GM18858 (cell line): ENCODE results near the gene APPBP2.
A peak's percentile ranks its signal among the peaks of the same experiment; 100 is the strongest.
"Not testable (repeated sequence)": the region's sequence is repeated elsewhere in the genome, so short reads cannot be mapped to it uniquely, and the experiment has no call there.

Experiments used
- ATAC-seq: cut with Tn5 transposase; IDR thresholded peaks from one replicate; pipeline ENCODE4 v1.9.1; 2021; ENCODE audit not compliant: unreplicated experiment

Gene APPBP2

DNA sequence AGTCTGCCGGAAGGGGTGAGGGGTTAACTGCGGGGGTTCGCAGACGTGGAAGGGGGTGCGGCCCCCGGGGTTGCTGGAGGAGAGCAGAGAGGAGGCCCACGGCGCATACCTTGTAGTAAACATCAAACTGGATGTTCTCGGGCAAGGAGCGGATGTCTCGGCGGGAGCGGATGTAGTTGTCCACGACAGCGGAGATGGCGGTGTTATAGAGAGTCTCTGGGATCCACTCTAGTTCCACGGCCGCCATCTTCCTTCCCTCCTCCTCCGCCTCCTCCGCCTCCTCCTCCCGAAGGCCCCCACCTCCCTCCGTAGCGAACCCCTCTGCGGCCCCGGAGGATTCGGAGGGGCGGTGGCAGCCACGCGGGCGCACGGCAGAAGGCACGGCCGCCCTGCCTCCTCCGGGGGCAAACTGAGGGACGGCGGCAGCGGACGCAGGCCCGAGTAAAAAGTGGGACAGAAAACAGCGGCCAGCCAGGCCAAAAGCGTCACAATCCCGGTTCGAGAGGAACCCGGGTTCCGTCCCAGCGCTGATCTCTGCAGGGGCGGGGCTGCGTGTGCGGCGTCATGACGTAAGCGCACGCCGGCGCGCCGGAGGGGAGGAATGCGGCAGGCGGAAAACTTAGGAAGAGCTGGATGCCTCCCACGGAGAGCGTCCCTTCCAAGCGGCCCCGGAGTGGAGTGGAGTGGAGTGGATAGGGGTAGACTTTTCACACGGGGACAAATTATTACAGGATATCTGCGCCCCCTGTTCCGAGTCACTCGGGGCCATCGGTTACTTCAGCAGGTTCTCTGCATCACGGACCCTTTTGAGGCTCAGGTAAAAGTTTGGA lies at the start of gene APPBP2:
TSS of gene APPBP2 (minus strand) at position 558 of the 830 bp plus-strand sequence. CDS start at position 247, 311 bp downstream.
- ATAC-seq, result peak; percentile 64

- ATAC-seq, result no peak
Observed at GRCh38 chr17:60573236-60574051, 47.4 kb upstream of the APPBP2 start.

GRCh38 chr17:60565233-60565632 lies 39.2 kb upstream of the APPBP2 start:
- ATAC-seq, result no peak

DNA sequence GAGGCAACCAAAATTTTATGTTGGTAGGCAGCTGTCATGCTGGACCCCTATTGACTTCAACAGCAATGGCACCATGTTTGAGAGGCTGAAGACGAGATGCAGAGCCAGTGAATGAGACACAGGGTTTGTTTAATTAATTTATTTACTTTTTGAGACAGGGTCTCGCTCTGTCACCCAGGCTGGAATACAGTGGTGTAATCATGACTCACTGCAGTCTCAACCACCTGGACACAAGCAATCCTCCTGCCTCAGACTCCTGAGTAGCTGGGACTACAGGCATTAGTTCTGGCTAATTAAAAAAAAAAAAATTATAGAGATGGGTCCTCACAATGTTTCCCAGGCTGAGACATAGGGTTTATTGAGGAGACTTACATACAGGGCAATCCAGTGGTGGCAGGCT lies 37.7 kb upstream of the APPBP2 start:
- no peak for ATAC-seq

DNA sequence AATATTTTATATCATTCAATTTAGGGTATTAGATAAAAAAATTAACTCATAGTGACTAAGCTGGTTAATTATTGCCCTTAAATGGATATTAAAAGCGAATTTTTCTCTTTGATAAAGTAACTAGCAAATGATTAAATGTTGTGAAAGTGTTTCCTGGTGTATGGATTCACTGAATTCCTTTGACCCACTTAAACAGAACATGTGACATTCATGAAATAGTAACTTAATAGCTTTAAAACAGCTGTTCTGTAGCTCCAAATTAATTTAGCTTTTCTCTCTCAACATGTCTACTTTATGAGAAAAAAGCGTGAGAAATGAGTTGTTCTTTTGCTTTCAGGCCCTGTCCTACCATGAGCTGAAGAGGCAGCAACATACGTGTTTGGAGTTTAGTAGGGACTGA lies 36.4 kb upstream of the APPBP2 start:
- no peak for ATAC-seq

DNA sequence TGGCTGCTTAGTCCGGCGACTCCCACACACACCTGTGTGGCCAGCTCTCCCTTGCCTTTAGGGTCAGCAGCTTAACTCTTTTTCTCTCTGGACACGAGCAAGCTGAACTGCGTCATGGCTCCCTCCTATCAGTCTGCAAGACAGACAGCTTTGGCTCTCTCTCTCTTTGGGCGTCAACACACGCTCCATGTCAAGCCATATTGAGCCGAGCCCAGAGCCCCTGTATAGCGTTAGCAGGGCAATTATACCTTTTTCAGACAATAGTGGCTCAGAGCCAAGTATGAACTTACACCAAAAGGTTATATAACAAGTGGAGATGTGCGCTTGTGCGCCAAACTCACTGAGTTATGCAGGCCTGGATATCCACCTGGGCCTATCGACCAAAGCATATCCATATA lies 34.8 kb upstream of the APPBP2 start:
- no peak for ATAC-seq

- no peak for ATAC-seq
Observed at GRCh38 chr17:60559995-60560859, 34.2 kb upstream of the APPBP2 start.

- no peak for ATAC-seq
Observed at GRCh38 chr17:60559659-60559994, 33.6 kb upstream of the APPBP2 start.

- ATAC-seq, result no peak
Observed at GRCh38 chr17:60557805-60558204, 31.8 kb upstream of the APPBP2 start.

GRCh38 chr17:60555786-60556185 lies 29.7 kb upstream of the APPBP2 start:
- no peak for ATAC-seq

DNA sequence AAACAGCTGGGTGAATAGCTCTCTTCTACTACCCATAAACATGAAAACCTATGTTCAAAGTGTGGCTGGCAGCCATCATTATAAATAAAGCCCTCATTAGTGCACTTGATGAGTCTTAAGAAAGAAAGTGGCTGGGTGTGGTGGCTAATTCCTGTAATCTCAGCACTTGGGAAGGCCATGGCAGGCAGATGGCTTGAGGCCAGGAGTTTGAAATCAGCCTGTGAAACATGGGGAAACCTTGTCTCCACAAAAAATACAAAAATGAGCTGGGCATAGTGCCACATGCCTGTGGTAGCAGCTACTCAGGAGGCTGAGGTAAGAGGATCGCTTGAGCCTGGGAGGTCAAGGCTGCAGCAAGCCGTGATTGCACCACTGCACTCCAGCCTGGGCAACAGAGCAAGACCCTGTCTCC lies 28.3 kb upstream of the APPBP2 start:
- ATAC-seq, result no peak

DNA sequence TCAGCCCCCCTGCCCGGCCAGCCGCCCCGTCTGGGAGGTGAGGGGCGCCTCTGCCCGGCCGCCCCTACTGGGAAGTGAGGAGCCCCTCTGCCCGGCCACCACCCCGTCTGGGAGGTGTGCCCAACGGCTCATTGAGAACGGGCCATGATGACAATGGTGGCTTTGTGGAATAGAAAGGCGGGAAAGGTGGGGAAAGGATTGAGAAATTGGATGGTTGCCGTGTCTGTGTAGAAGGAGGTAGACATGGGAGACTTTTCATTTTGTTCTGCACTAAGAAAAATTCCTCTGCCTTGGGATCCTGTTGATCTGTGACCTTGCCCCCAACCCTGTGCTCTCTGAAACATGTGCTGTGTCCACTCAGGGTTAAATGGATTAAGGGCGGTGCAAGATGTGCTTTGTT lies 26.2 kb upstream of the APPBP2 start:
- not testable (repeated sequence) for ATAC-seq

DNA sequence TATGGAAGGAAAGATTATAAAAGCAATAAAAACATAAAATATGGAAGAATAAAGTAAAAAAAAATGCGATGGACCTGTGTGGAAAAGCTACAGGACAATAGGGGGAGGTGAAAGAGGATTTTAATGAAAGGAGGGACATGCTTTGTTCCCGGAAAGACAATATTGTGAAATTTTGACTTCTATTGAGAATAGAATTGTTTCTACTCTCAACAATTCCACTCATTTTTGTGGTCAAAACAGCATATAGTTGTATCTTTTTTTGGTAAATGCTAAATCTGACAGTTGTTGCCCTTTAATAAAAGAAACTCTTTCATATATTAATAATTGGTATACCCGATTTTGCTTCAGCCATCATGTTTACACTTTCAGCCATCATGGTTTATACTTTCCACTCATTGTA lies 22.9 kb upstream of the APPBP2 start:
- no peak for ATAC-seq

- no peak for ATAC-seq
Observed at GRCh38 chr17:60545465-60546191, 19.6 kb upstream of the APPBP2 start.

GRCh38 chr17:60542071-60542470 lies 16.0 kb upstream of the APPBP2 start:
- no peak for ATAC-seq

DNA sequence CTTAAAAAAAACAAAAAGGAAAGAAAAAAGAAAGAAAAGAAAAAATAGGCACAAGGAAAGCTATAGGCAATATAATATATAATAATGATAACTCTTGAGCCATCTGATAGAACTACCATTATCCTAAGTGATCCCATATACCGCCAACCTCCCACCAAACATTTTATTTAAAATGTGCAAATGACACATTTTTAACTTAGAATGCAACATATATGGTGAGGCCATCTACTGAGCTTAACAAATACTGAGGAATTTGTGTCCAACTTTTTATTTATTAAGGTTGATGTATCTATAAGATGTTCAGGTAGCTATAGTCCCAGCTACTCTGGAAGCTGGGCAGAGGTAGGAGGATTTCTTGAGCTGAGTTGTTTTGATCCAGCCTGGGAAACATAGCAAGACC lies 14.4 kb upstream of the APPBP2 start:
- ATAC-seq, result no peak

- no peak for ATAC-seq
Observed at GRCh38 chr17:60539807-60540206, 13.8 kb upstream of the APPBP2 start.

- ATAC-seq, result no peak
Observed at GRCh38 chr17:60538726-60539125, 12.7 kb upstream of the APPBP2 start.

DNA sequence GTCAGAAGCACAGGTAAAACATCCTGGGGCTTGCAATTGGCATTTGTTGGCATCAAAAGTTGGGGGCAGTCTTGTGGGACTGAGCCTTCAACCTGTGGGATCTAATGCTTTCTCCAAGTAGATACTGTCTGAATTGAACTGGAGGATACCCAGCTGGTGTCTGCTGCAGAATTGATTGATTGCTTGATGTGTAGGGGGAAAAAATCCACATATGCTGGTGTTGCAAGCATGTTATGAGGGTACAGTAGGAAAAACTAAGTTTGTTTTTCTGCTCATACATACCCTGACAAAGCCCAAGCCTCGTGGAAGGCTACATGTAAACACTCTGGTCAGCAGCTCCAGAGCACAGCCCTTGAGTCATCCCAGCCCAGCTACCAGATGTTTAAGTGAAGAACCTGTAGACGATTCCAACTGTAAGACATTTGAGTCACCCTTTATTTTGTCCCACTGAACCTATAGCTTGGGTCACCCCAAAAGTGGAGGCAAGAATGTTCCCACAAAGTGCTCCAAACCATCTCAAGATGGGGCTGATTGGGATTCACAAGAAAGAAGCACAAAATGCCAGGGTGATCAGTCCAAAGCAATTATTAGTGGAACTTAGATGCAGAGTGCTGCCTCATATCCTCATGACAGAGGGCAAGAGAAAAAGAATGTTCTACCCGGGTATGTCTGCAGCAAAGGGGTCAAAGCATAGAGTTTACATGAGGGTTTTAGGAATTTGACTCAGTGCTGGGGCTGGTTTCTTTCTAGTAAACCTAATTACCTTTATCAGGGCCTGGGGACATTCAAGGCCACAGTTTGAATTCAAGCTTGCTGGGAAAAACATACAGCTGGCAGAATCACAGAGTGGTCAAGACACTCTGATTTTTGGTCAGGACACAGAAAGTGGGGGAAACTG lies 9.6 kb upstream of the APPBP2 start:
- ATAC-seq, result no peak
